ENCODE results near the gene KRT73. TPM values are rescaled to one million over a fixed set of nuclear protein-coding genes. Genes with fewer than 3 reads are reported as not detected.

Gene KRT73
- total and polyA plus RNA-seq, 2 experiments from 2014 or later = not detected

GRCh38 chr12:52627395-52628110 is 9.2 kb upstream of the KRT73 start:
- H3K4me1 ChIP-seq (ENCODE audit: insufficient read depth) = no peaks in the 10 kb centered on the region
- H3K9me2 ChIP-seq (ENCODE audit: insufficient read depth) = no peaks in the 10 kb centered on the region
- H3K4me3 ChIP-seq = no peak overlapping the region
- H3K27ac ChIP-seq (ENCODE audit: low read depth) = no peak overlapping the region
- DNase-seq (ENCODE audit: low spot score) (no peak), ATAC-seq (no peak)
- no peak for TF ChIP-seq ZNF462 (CRISPR knock-in tag; IDR thresholded peaks at IDR 0.05)
- TF ChIP-seq JUNB (IDR thresholded peaks at IDR 0.05; ENCODE audit: unreplicated experiment) = no peak
- TF ChIP-seq STAT1 (IDR thresholded peaks at IDR 0.05; ENCODE audit: unreplicated experiment) = no peak
- TF ChIP-seq ZNF331 (CRISPR knock-in tag; IDR thresholded peaks at IDR 0.05; ENCODE audit: low read depth) = no peak
- TF ChIP-seq NANOG (IDR thresholded peaks at IDR 0.05; ENCODE audit: borderline replicate concordance) = no peak
- no peak for TF ChIP-seq POLR2AphosphoS5 (IDR thresholded peaks at IDR 0.05; ENCODE audit: low read depth)
- TF ChIP-seq ETS1 (IDR thresholded peaks at IDR 0.05) = no peak
- TF ChIP-seq ZNF114 (CRISPR knock-in tag; IDR thresholded peaks at IDR 0.05) = no peak
- no peak for TF ChIP-seq EZH2phosphoT487 (IDR thresholded peaks at IDR 0.05; ENCODE audit: unreplicated experiment)
- no peak for TF ChIP-seq EZH2 (IDR thresholded peaks at IDR 0.05; ENCODE audit: low read depth, unreplicated experiment)
- TF ChIP-seq CREB1 (CRISPR knock-in tag; IDR thresholded peaks at IDR 0.05; ENCODE audit: low read depth) = no peak
- no peak for TF ChIP-seq REST (IDR thresholded peaks at IDR 0.05; ENCODE audit: unreplicated experiment)
- TF ChIP-seq CTCF (conservative IDR thresholded peaks at IDR 0.05; ENCODE audit: low read depth in 2 of 2) = no peak
- peaks cover 3% of the 10 kb centered on the region for H3K27me3 Mint-ChIP-seq (ENCODE audit: insufficient read depth, low read depth, poor library complexity)
- H3K4me1 Mint-ChIP-seq = peaks cover 4% of the 10 kb centered on the region
- H2AFZ ChIP-seq = no peak overlapping the region
- H3K9me3 Mint-ChIP-seq = no peaks in the 10 kb centered on the region; the same call in 2 of the 3 replicates
- no peak overlapping the region for H3K4me2 ChIP-seq
- H3K4me3 Mint-ChIP-seq = no peak overlapping the region
- H3K36me3 Mint-ChIP-seq (ENCODE audit: low read depth) = no peaks in the 10 kb centered on the region
- no peaks in the 10 kb centered on the region for H3K27me3 ChIP-seq (ENCODE audit: insufficient read depth)
- no peaks in the 10 kb centered on the region for H3K79me2 ChIP-seq (replicated peaks; ENCODE audit: insufficient read depth)
- H4K20me1 ChIP-seq (replicated peaks; ENCODE audit: insufficient read depth) = no peaks in the 10 kb centered on the region
- H3F3A ChIP-seq (replicated peaks; ENCODE audit: low read depth) = no peaks in the 10 kb centered on the region
- no peaks in the 10 kb centered on the region for H3K36me3 ChIP-seq (ENCODE audit: insufficient read depth)
- H3K27ac Mint-ChIP-seq = no peak overlapping the region

Measured in GM23338 (cell line).